K562 (cell line): ENCODE measurements around the gene CCDC141. TPM values are rescaled to one million over a fixed set of nuclear protein-coding genes. Genes with fewer than 3 reads are reported as not detected.

Experiments
- ATAC-seq: fragments of 200-7000 bp; cut with Tn5 transposase; 3 replicates; pipeline ENCODE4 v1.9.1; 2020; ENCODE audit warnings: moderate library complexity
- BruUV-seq: library from RNA; stranded (reverse); fragments of 400-500 nt; replicated peaks from 2 replicates; lab custom pipeline; 2021; lab: Mats Ljungman, UMichigan
- CTCF ChIA-PET: fragments of 300-600 bp; formaldehyde crosslinking; extraction: SDS; loops from one replicate; lab custom pipeline; 2021; ENCODE audit warnings: low intra/inter-chr PET ratio; lab: Yijun Ruan, JAX
- POLR2A ChIA-PET: fragments of 300-600, 350-650 bp; sonication (Branson Sonifier 250); formaldehyde crosslinking; extraction: SDS; loops from one replicate; lab custom pipeline; 2021; ENCODE audit warnings: antibody characterized with exemption, inconsistent platforms; lab: Yijun Ruan, JAX
- DNase-seq, 4 experiments: peaks; one replicate each; pipeline versions ENCODE4 v3.0.0 to v3.0.0-alpha.2; 2011 to 2018; ENCODE audit warnings: low spot score in 3 of 4, mixed read lengths in 3 of 4; ENCODE audit errors: extremely low read depth in 1 of 4
- FAIRE-seq: peaks from 2 replicates; lab custom pipeline; 2011; peaks lifted over from hg19 to GRCh38; lab: Jason Lieb, UNC
- H2AFZ ChIP-seq: 2 replicates; pipeline ENCODE4 v1.6.0; 2011; ENCODE audit warnings: low read depth, low read length, control low read depth, inconsistent platforms
- H3K27ac ChIP-seq: fragments of 200-600 bp; 3 replicates; pipeline ENCODE4 v1.8.0; 2011; ENCODE audit warnings: low read depth, mild to moderate bottlenecking, control low read depth, inconsistent platforms, low read length, moderate library complexity, mixed read lengths; ENCODE audit errors: extremely low read depth
- H3K27me3 ChIP-seq, 2 experiments: fragments of 300-600 bp in 1 of 2; 2 replicates in 1 of 2; 3 replicates in 1 of 2; pipeline versions ENCODE4 v1.6.0 to v1.8.0; 2011; ENCODE audit warnings: inconsistent platforms in 2 of 2, low read length in 2 of 2, mild to moderate bottlenecking in 1 of 2, mixed read lengths in 1 of 2, moderate library complexity in 1 of 2; ENCODE audit not compliant: control insufficient read depth in 2 of 2, insufficient read depth in 2 of 2
- H3K36me3 ChIP-seq: fragments of 300-600 bp; 3 replicates; pipeline ENCODE4 v1.8.0; 2011; ENCODE audit warnings: mild to moderate bottlenecking, low read length, inconsistent platforms; ENCODE audit not compliant: control insufficient read depth, insufficient read depth
- H3K4me1 ChIP-seq, 2 experiments: fragments of 200-600 bp in 1 of 2; replicated peaks in 1 of 2; 2 replicates in 1 of 2; 3 replicates in 1 of 2; pipeline versions ENCODE4 v1.5.1 to v1.8.0; 2011; ENCODE audit warnings: inconsistent platforms in 2 of 2, low read length in 2 of 2, mild to moderate bottlenecking in 1 of 2, mixed read lengths in 1 of 2, moderate library complexity in 1 of 2; ENCODE audit not compliant: control insufficient read depth in 2 of 2, insufficient read depth in 2 of 2
- H3K4me2 ChIP-seq: 2 replicates; pipeline ENCODE4 v1.6.1; 2011; ENCODE audit warnings: low read length, control low read depth, inconsistent platforms, mixed read lengths; ENCODE audit not compliant: insufficient read depth
- H3K4me3 ChIP-seq: fragments of 200-600 bp; sonication (generic), shearing (Covaris generic); 2 replicates; pipeline ENCODE4 v1.5.1; 2016; ENCODE audit warnings: control low read depth, inconsistent platforms
- H3K79me2 ChIP-seq: fragments of 200-600 bp; 3 replicates; pipeline ENCODE4 v1.8.0; 2011; ENCODE audit warnings: low read length, inconsistent platforms; ENCODE audit not compliant: control insufficient read depth, insufficient read depth
- H3K9ac ChIP-seq, 2 experiments: 2 replicates each; pipeline versions ENCODE4 v1.6.0 to v1.6.1; 2011; ENCODE audit warnings: low read depth in 2 of 2, low read length in 2 of 2, control low read depth in 1 of 2, inconsistent platforms in 1 of 2, mild to moderate bottlenecking in 1 of 2, mixed read lengths in 1 of 2; ENCODE audit not compliant: insufficient read depth in 1 of 2
- H3K9me1 ChIP-seq: one replicate; pipeline ENCODE4 v1.6.0; 2011; ENCODE audit warnings: inconsistent platforms, mild to moderate bottlenecking, low read length, moderate library complexity; ENCODE audit not compliant: control insufficient read depth, insufficient read depth
- H3K9me3 ChIP-seq: replicated peaks from 2 replicates; pipeline ENCODE4 v1.5.1; 2011; ENCODE audit warnings: low read depth, low read length, inconsistent platforms; ENCODE audit not compliant: control insufficient read depth, insufficient read depth
- H4K20me1 ChIP-seq: replicated peaks from 2 replicates; pipeline ENCODE4 v1.6.1; 2011; ENCODE audit warnings: low read length, inconsistent platforms, mixed read lengths; ENCODE audit not compliant: control insufficient read depth, insufficient read depth
- BCOR ChIP-seq: fragments of 450-650 bp; IDR thresholded peaks from 2 replicates; pipeline ENCODE4 v1.6.1; 2016
- CREB5 ChIP-seq: fragments of 250-450 bp; sonication (Bioruptor Pico); IDR thresholded peaks from 2 replicates; pipeline ENCODE4 v1.5.0; 2020; ENCODE audit warnings: mild to moderate bottlenecking
- CSDE1 ChIP-seq, 2 experiments: fragments of 450-650 bp; IDR thresholded peaks; 2 replicates each; pipeline ENCODE4 v1.6.1; 2016; ENCODE audit warnings: mild to moderate bottlenecking in 1 of 2
- ERF ChIP-seq: fragments of 450-650 bp; formaldehyde crosslinking; IDR thresholded peaks from 2 replicates; pipeline ENCODE4 v1.4.0; 2020; ENCODE audit warnings: mild to moderate bottlenecking, mixed read lengths
- ETS1 ChIP-seq: conservative IDR thresholded peaks from 2 replicates; pipeline ENCODE4 v1.6.1; 2011; ENCODE audit warnings: low read depth, mild to moderate bottlenecking, low read length; ENCODE audit not compliant: control insufficient read depth
- FOSL1 ChIP-seq: fragments of 200-800 bp; sonication (Bioruptor generic); conservative IDR thresholded peaks from 2 replicates; pipeline ENCODE4 v1.6.1; 2016; ENCODE audit warnings: missing genetic modification characterization, missing compliant biosample characterization
- HMBOX1 ChIP-seq: sonication (generic); IDR thresholded peaks from 2 replicates; pipeline ENCODE4 v1.6.1; 2016
- HOXB6 ChIP-seq: fragments of 250-450 bp; sonication (Bioruptor Pico); IDR thresholded peaks from 2 replicates; pipeline ENCODE4 v1.5.1; 2022; ENCODE audit warnings: mild to moderate bottlenecking, borderline replicate concordance
- MTA3 ChIP-seq: fragments of 450-650 bp; formaldehyde crosslinking; IDR thresholded peaks from 2 replicates; pipeline ENCODE4 v1.6.1; 2017; ENCODE audit warnings: mild to moderate bottlenecking, borderline replicate concordance
- NBN ChIP-seq: fragments of 450-650 bp; IDR thresholded peaks from 2 replicates; pipeline ENCODE4 v1.6.1; 2016; ENCODE audit warnings: low read depth, mild to moderate bottlenecking
- PTBP1 ChIP-seq: fragments of 200-400 bp; formaldehyde crosslinking; IDR thresholded peaks from 2 replicates; pipeline ENCODE4 v1.6.1; 2017; ENCODE audit warnings: low read depth, low read length
- RBM34 ChIP-seq: fragments of 200-400 bp; formaldehyde crosslinking; IDR thresholded peaks from 2 replicates; pipeline ENCODE4 v1.6.1; 2018; ENCODE audit warnings: low read length, borderline replicate concordance; ENCODE audit not compliant: insufficient read depth
- SUPT5H ChIP-seq: fragments of 450-650 bp; IDR thresholded peaks from 2 replicates; pipeline ENCODE4 v1.6.1; 2016
- ZBED1 ChIP-seq: IDR thresholded peaks from 2 replicates; pipeline ENCODE4 v1.6.1; 2014
- ZFP30 ChIP-seq: fragments of 250-450 bp; sonication (Bioruptor Pico); IDR thresholded peaks from 2 replicates; pipeline ENCODE4 v1.8.0; 2022; ENCODE audit warnings: moderate library complexity, mild to moderate bottlenecking, inconsistent platforms, borderline replicate concordance
- ZNF140 ChIP-seq: fragments of 250-450 bp; sonication (Bioruptor Pico); IDR thresholded peaks from 2 replicates; pipeline ENCODE4 v1.8.0; 2021; ENCODE audit warnings: moderate library complexity, mild to moderate bottlenecking, inconsistent platforms
- ZNF277 ChIP-seq: fragments of 250-450 bp; sonication (Bioruptor Pico); IDR thresholded peaks from 2 replicates; pipeline ENCODE4 v1.8.0; 2022; ENCODE audit warnings: inconsistent platforms, mild to moderate bottlenecking, moderate library complexity, borderline replicate concordance
- ZNF445 ChIP-seq: fragments of 250-450 bp; sonication (Bioruptor Pico); IDR thresholded peaks from 2 replicates; pipeline ENCODE4 v1.4.0; 2020; ENCODE audit warnings: low read depth, mild to moderate bottlenecking, moderate library complexity
- WGBS: fragments of 100-300 bp; shearing (Covaris generic); methylation state at CpG from one replicate; pipeline ENCODE4 v1.1.6; 2016; ENCODE audit warnings: low coverage, mixed read lengths; ENCODE audit not compliant: insufficient coverage; ENCODE audit errors: missing lambda C conversion rate; 5-methylcytosine and 5-hydroxymethylcytosine counted together
- in situ Hi-C: fragments of 300-500 bp; cut with MboI; formaldehyde crosslinking; loops from 4 replicates; pipeline ENCODE4 v1.15.0; 2018; ENCODE audit warnings: inconsistent platforms, mixed read lengths
- intact Hi-C: fragments of 100-400 bp; cut with micrococcal nuclease; formaldehyde crosslinking; loops from 2 replicates; pipeline ENCODE4 v1.14.2; 2022
- polyA plus RNA-seq, 8 experiments: library from polyadenylated mRNA; depleted of rRNA in 4 of 8; stranded (reverse) in 5 of 8; unstranded in 3 of 8; fragments of >200 nt; fragmentation: Nextera tagmentation in 2 of 8; fragmentation: Illumina TruSeq in 1 of 8; extraction: Ambion mirVana in 2 of 8; extraction: Trizol in 1 of 8; gene quantifications; 2 replicates each; pipeline versions ENCODE4 v1.2.1 to v1.2.3, GENCODE V29; 2011 to 2014; ENCODE audit warnings: inconsistent platforms in 1 of 8, missing spikeins in 1 of 8
- total RNA-seq, 7 experiments: library from RNA; depleted of rRNA in 6 of 7; stranded (reverse); fragments of >200 nt in 6 of 7; fragmentation: Illumina TruSeq in 2 of 7; extraction: Trizol in 2 of 7; gene quantifications; 2 replicates each; pipeline versions ENCODE4 v1.2.1 to v1.2.3, GENCODE V29; 2011 to 2021; ENCODE audit warnings: low replicate concordance in 1 of 7

Gene CCDC141
- total and polyA plus RNA-seq, 9 of the 15 experiments (the other 6 are each of a cell fraction or from before 2014, with no cell fraction given): 0.09 TPM; not detected in 8

GRCh38 chr2:179097131-179097530, 47.2 kb upstream of the CCDC141 start (continued):
- no peak for TF ChIP-seq NBN
- TF ChIP-seq, all 486 proteins: peak for 0

- CTCF ChIA-PET: no interaction called here
- H2AFZ ChIP-seq: no peak overlapping the region
- no peaks in the 10 kb centered on the region for H3K4me1 ChIP-seq
- H3K4me3 ChIP-seq: no peak overlapping the region
- no peak overlapping the region for H3K27ac ChIP-seq
- POLR2A ChIA-PET: no interaction called here
- TF ChIP-seq ZNF140 (no peak), ETS1 (no peak), ZFP30 (CRISPR knock-in tag) (no peak), CREB5 (CRISPR knock-in tag) (no peak), CSDE1 (IDR thresholded peaks at IDR 0.05) (no peak), MTA3 (no peak), ERF (CRISPR knock-in tag) (no peak), BCOR (no peak), ZNF277 (no peak), FOSL1 (tag) (no peak), ZBED1 (no peak), SUPT5H (no peak), HOXB6 (no peak), PTBP1 (no peak), ZNF445 (CRISPR knock-in tag) (no peak), RBM34 (no peak), HMBOX1 (no peak)
- H3K27me3 ChIP-seq: no peaks in the 10 kb centered on the region
- H3K9ac ChIP-seq: no peak overlapping the region
- intact Hi-C loops: no loop called here
- no peak for ATAC-seq
- no peaks in the 10 kb centered on the region for H4K20me1 ChIP-seq
- DNase-seq: no peak
- no TSS peak for BruUV-seq
- in situ Hi-C loops: no loop called here
- no peak overlapping the region for H3K4me2 ChIP-seq
- no peaks in the 10 kb centered on the region for H3K9me3 ChIP-seq
- WGBS: 10% methylated on average over 3 of the region's 3 CpGs
- H3K9me1 ChIP-seq: no peaks in the 10 kb centered on the region
- no peaks in the 10 kb centered on the region for H3K36me3 ChIP-seq
- no peaks in the 10 kb centered on the region for H3K79me2 ChIP-seq
- no peak for FAIRE-seq
These were observed 46.2 kb upstream of the CCDC141 start for GRCh38 chr2:179096090-179096489.
